Ammon's horn (tissue), 1 donor: Measurements from ENCODE around the gene CASP12.
"Not testable (repeated sequence)": the region's sequence is repeated elsewhere in the genome, so short reads cannot be mapped to it uniquely, and the experiment has no call there.

Experiments
- DNase-seq: peaks from one replicate; pipeline ENCODE4 v3.0.0-alpha.2; 2016; ENCODE audit warnings: low spot score

CASP12 gene

GRCh38 chr11:104897891-104898684 lies at the start of gene CASP12:
Gene CASP12, minus strand, starts transcription at chr11:104898460.
- peak; percentile 5 for DNase-seq

DNA sequence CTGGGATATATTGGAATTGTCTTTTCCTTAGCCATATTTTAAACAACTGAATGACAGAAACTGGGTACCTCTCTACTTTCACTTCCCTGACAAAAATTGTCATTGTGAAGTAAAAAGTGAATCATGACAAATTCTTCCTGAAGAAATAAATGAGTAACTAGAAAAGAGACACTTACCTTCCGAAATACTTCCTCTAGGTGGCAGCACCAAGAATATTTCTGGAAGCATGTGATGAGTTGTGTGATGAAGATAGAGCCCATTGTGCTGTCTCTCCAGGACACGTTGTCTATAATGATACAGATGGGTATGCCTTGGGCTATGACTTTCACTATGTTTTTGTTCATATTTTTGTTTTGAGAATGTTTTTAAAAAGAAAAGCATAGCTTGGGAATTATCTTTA lies 48.6 kb upstream of the CASP12 start:
- peak; percentile 19 for DNase-seq

DNA sequence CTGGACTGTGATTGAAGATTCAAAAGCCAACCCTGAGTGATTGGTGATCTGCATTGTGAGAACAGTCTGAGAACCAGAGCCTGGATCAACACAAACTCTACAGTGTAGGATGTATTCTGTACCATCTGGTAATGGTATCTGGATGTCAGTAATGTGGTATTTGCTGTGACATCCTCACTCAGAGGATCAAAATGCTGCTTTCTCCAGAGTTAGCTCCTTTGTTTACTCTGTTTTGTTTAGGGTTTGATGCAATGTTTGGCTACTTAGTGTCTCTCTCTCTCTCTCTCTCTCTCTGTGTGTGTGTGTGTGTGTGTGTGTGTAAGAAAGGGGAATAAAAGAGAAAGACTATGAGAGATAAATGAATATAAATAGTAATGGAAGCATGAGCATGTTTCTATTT lies 45.8 kb upstream of the CASP12 start:
- no peak for DNase-seq

DNA sequence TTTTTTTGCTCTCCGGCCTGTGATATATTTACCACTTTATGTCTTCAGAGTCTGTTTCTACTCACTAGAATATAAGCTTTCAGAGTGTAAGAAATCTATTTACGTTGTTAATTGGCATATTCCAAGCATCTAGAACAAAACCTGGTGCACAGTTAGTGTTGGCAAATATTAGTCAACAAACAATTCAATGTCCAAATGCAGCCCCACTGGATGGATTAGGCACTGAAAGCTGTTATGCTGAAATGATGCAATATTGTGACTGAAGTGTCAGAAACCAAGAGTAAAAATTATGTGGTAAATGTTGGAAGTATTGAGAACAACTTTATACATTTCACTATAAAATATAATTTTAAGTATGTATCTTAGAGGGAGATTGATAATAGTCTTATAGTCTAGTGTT lies 45.3 kb upstream of the CASP12 start:
- no peak for DNase-seq

GRCh38 chr11:104934594-104934993 lies 36.3 kb upstream of the CASP12 start:
- DNase-seq, result no peak

- not testable (repeated sequence) for DNase-seq
These were observed 35.8 kb upstream of the CASP12 start for GRCh38 chr11:104934073-104934472.

- DNase-seq, result no peak
These were observed 30.6 kb upstream of the CASP12 start for GRCh38 chr11:104928811-104929210.

- no peak for DNase-seq
These were observed 28.7 kb upstream of the CASP12 start for GRCh38 chr11:104926771-104927611.

DNA sequence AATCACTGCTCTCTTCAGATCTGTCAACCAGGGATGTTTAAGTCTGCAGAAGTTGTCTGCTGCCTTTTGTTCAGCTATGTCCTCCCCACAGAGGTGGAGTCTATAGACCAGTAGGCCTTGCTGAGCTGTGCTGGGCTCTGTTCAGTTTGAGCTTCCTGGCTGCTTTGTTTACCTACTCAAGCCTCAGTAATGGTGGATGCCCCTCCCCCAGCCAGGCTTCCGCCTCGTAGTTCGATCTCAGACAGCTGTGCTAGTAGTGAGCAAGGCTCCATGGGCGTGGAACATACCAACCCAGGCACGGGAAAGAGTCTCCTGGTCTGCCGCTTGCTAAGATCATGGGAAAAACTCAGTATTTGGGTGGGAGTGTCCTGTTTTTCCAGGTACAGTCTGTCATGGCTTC lies 27.6 kb upstream of the CASP12 start:
- DNase-seq, result no peak

GRCh38 chr11:104918113-104918824 lies 20.0 kb upstream of the CASP12 start:
- DNase-seq, result no peak

- no peak for DNase-seq
These were observed 19.2 kb upstream of the CASP12 start for GRCh38 chr11:104917271-104918112.

- DNase-seq, result no peak
These were observed 18.2 kb upstream of the CASP12 start for GRCh38 chr11:104916442-104916841.

GRCh38 chr11:104912102-104912501 lies 13.8 kb upstream of the CASP12 start:
- no peak for DNase-seq

- no peak for DNase-seq
These were observed 9.9 kb upstream of the CASP12 start for GRCh38 chr11:104908186-104908531.

- no peak for DNase-seq
These were observed 9.4 kb upstream of the CASP12 start for GRCh38 chr11:104907521-104908185.

- no peak for DNase-seq
These were observed 7.0 kb upstream of the CASP12 start for GRCh38 chr11:104905271-104905670.

DNA sequence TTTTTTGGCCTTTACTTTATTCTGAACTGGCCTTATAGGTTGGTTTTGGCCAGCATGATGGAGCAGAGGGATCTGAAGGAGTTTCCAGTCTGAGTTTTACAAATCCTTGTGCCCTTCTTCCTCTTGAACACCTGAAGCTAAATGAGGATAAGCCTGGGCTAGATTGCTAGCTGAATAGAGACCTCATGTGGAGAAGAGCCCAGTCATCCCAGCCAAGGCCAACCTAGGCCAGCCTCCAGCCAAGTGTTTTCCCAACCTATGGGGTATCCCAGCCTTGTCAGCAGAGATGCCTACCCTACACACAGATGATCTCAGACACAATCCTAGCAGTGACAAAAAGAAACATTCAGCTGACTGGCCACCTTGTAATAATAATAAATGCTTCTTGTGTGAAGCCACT lies 966 bp upstream of the CASP12 start:
- no peak for DNase-seq

GRCh38 chr11:104898685-104899013 lies 389 bp upstream of the CASP12 start:
- DNase-seq, result no peak

DNA sequence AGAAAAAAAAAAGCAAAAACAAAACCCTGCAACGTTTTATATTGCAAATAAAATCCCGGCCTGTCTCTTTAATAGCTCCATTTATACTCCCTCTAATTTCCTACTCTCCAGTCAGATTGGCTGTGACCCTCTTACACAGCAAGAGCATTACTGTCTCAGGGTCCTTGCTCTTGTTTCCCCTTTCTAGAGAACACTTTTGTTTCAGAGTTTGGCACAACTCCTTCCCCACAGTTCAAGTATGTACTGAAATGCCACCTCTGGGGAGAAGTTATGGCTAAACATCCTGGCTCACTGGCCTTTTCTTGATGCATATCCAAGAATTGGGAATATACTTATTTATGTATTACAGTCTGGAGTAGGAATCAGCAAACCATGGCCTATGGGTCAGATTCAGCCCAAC lies 2.6 kb downstream of the CASP12 start:
- DNase-seq, result no peak

DNA sequence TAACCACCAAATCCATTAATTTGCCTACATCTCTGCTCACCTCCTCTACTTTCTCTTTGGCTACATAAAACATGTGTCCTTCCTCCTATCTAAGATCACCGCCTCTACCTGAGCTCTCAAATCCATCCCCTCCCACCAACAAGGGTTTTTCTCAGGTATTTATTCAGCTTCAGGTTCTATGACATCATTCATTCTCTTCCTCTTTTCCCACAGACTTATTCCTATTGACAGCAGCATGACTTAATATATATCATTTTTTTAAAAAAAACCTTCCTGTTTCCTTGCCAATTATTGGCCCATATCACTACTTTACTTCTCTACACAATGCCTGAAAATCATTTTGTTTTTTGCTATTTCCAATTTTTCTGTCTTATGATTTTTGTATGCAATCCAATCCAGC lies 4.4 kb downstream of the CASP12 start:
- no peak for DNase-seq

DNA sequence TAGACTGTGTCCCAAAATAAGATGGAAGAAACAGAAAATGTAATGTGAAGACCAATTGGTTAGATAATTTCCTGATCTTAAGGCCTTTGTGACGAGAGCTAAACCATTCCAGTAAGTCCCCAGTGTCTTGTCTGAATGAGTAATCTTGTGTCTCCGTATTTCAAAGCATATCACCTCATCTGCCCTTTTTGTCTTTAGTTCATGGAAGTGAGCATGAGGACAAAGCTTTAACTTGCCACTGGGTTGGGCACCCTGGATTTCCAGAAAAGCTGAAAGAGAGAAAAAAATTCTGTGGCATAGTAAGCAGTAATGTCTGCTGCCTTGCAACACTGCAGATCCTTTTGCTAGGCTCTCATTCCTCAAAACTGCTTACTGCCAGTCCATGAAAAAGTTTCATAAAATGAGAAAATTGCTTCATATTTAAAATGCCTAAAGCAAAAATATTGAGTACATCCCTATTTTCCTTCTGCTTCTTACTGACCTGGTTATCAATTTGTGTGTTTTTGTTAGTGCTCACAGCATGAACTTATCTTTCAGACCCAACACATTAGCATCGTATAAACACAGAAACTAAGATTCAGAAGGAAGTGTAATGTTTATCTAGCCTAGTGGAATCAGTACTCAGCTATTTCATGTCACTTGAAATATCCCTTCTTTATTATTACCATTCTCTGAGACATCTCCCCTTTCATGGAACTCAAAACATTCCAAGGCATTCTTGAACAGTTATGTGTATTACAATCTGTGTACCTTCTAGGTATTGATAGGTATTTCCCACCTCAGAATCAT lies 5.3 kb downstream of the CASP12 start:
- no peak for DNase-seq
